Smooth muscle cell (in vitro differentiated cells): ENCODE data around the gene GALNT13. TPM values are rescaled to one million over a fixed set of nuclear protein-coding genes. Genes with fewer than 3 reads are reported as not detected.

ENCODE experiments used
- DNase-seq: peaks from one replicate; lab custom pipeline; 2025; ENCODE audit not compliant: unreplicated experiment; lab: John Stamatoyannopoulos, UW
- H2AFZ ChIP-seq: fragments of 200-600 bp; sonication (generic); 2 replicates; pipeline ENCODE4 v1.6.0; 2016; ENCODE audit warnings: antibody characterized with exemption, low read depth, mild to moderate bottlenecking
- H3F3A ChIP-seq: fragments of 200-600 bp; sonication (generic); 2 replicates; pipeline ENCODE4 v1.6.0; 2017; ENCODE audit warnings: antibody characterized with exemption, low read depth
- H3K27ac ChIP-seq: fragments of 200-600 bp; sonication (generic); 2 replicates; pipeline ENCODE4 v1.5.1; 2016; ENCODE audit warnings: low read depth, mild to moderate bottlenecking
- H3K27me3 ChIP-seq: fragments of 200-600 bp; sonication (generic); 2 replicates; pipeline ENCODE4 v1.6.1; 2016; ENCODE audit warnings: low read depth, mild to moderate bottlenecking
- H3K36me3 ChIP-seq: fragments of 200-600 bp; sonication (generic); 2 replicates; pipeline ENCODE4 v1.5.1; 2016; ENCODE audit warnings: low read depth
- H3K4me1 ChIP-seq: fragments of 200-600 bp; sonication (generic); 2 replicates; pipeline ENCODE4 v1.5.1; 2016; ENCODE audit warnings: low read depth
- H3K4me2 ChIP-seq: fragments of 200-600 bp; sonication (generic); 2 replicates; pipeline ENCODE4 v1.6.0; 2016; ENCODE audit warnings: mild to moderate bottlenecking
- H3K4me3 ChIP-seq: fragments of 200-600 bp; sonication (generic); 2 replicates; pipeline ENCODE4 v1.5.1; 2016; ENCODE audit warnings: mild to moderate bottlenecking
- H3K79me2 ChIP-seq: fragments of 200-600 bp; sonication (generic); 2 replicates; pipeline ENCODE4 v1.6.0; 2016; ENCODE audit warnings: low read depth, mild to moderate bottlenecking
- H3K9ac ChIP-seq: fragments of 200-600 bp; sonication (generic); 2 replicates; pipeline ENCODE4 v1.6.0; 2016; ENCODE audit warnings: low read depth
- H3K9me3 ChIP-seq: fragments of 200-600 bp; sonication (generic); replicated peaks from 2 replicates; pipeline ENCODE4 v1.5.1; 2016; ENCODE audit warnings: low read depth
- H4K20me1 ChIP-seq: fragments of 200-600 bp; sonication (generic); 2 replicates; pipeline ENCODE4 v1.6.0; 2016; ENCODE audit warnings: low read depth
- WGBS: methylation state at CpG from one replicate; pipeline ENCODE4 v1.1.7; 2016; ENCODE audit warnings: low lambda C conversion rate; 5-methylcytosine and 5-hydroxymethylcytosine counted together
- polyA plus RNA-seq: library from polyadenylated mRNA; unstranded; fragments of >200 nt; fragmentation: Nextera tagmentation; extraction: Ambion mirVana; gene quantifications from 2 replicates; pipeline ENCODE4 v1.2.1, GENCODE V29; 2016
- total RNA-seq: library from RNA; depleted of rRNA; stranded (reverse); fragments of >200 nt; gene quantifications from 2 replicates; pipeline ENCODE4 v1.2.3, GENCODE V29; 2014
- TF ChIP-seq, protein P1 (sequence below): fragments of 200-600 bp; sonication (generic); IDR thresholded peaks from 2 replicates; pipeline ENCODE4 v1.5.1; 2017; ENCODE audit warnings: borderline replicate concordance, mild to moderate bottlenecking, antibody characterized with exemption; ENCODE audit not compliant: insufficient read depth, poor library complexity, severe bottlenecking

GALNT13 gene
- total and polyA plus RNA-seq, 2 experiments from 2014 or later, result 0.67 to 3.6 TPM

DNA sequence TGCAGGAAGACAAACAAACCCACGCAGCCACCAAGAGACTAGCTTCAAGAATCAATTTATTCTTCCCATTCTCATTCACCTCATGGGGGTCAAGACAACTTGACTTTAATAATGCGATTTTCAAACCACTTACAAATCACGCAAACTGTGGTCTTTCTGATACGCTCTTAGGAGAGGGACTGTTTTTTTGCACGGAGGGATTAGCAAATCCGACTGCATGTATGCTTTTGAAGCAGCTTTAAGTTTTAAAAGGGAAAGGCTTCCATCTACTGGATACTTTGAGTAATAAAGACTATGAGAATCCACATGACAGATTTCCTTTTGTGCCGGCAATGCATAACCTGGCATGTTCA, 503.8 kb downstream of the GALNT13 start:
- Histone ChIP-seq H3K9ac (no peak overlapping the region), H3K9me3 (no peaks in the 10 kb centered on the region), H4K20me1 (no peaks in the 10 kb centered on the region), H3K27me3 (no peaks in the 10 kb centered on the region), H3K79me2 (no peaks in the 10 kb centered on the region), H3K4me2 (peak overlapping the region; percentile 82), H2AFZ (peak overlapping the region; percentile 61), H3K4me1 (no peaks in the 10 kb centered on the region), H3F3A (no peaks in the 10 kb centered on the region), H3K4me3 (peak overlapping the region; percentile 34), H3K27ac (no peak overlapping the region), H3K36me3 (no peaks in the 10 kb centered on the region)
- 24% methylated on average over 7 of the region's 7 CpGs for WGBS
- TF ChIP-seq, protein P1, sequence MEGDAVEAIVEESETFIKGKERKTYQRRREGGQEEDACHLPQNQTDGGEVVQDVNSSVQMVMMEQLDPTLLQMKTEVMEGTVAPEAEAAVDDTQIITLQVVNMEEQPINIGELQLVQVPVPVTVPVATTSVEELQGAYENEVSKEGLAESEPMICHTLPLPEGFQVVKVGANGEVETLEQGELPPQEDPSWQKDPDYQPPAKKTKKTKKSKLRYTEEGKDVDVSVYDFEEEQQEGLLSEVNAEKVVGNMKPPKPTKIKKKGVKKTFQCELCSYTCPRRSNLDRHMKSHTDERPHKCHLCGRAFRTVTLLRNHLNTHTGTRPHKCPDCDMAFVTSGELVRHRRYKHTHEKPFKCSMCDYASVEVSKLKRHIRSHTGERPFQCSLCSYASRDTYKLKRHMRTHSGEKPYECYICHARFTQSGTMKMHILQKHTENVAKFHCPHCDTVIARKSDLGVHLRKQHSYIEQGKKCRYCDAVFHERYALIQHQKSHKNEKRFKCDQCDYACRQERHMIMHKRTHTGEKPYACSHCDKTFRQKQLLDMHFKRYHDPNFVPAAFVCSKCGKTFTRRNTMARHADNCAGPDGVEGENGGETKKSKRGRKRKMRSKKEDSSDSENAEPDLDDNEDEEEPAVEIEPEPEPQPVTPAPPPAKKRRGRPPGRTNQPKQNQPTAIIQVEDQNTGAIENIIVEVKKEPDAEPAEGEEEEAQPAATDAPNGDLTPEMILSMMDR, result peak; percentile 58
- no peak for DNase-seq

DNA sequence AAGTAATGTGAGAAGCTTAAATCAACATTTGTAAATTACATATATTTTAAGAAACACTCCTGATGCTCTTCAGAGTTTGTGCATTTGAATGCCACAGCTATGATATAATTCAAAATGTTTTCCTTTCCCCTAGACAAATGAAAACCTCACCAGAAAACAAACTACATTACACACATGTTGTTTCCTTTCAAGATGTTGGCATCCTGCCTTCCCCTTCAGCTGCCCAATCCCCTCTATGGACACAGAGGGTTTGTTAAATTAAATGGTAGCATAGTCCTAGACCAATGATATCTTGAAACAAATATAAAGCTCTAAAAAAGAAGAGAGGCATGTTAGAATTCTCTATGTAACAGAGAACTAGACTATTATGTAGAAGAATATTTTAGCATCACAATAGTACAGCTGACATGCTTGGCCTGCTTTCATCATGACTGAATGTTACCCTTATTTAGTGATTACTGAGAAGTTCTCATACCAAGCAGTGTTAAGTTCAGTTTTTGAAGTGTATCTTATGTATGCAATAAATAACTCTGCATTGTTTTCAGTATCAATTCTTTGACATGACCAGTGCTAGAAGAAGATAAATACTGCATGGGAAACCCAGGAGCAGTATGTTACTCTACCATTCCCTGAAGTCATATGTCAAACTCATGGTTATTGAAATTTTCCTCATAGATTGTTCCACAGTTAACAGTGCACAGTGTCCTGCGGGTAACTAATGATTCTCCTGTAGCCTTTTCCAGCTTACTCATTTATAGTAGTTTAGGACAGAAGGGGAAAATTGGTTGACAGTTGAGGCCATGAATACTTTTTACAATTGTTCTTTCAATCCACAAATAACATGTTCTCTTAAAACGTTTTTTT, 510.4 kb downstream of the GALNT13 start:
- Histone ChIP-seq H3K79me2 (no peaks in the 10 kb centered on the region), H3K4me1 (no peaks in the 10 kb centered on the region), H3K27me3 (no peaks in the 10 kb centered on the region), H2AFZ (no peak overlapping the region), H3K27ac (no peak overlapping the region), H3K36me3 (no peaks in the 10 kb centered on the region), H3K4me2 (no peak overlapping the region), H3F3A (no peaks in the 10 kb centered on the region), H3K4me3 (no peak overlapping the region), H3K9me3 (no peaks in the 10 kb centered on the region), H3K9ac (no peak overlapping the region), H4K20me1 (no peaks in the 10 kb centered on the region)
- TF ChIP-seq, protein P1, result no peak
- WGBS, result 51% methylated on average over 2 of the region's 2 CpGs
- no peak for DNase-seq

DNA sequence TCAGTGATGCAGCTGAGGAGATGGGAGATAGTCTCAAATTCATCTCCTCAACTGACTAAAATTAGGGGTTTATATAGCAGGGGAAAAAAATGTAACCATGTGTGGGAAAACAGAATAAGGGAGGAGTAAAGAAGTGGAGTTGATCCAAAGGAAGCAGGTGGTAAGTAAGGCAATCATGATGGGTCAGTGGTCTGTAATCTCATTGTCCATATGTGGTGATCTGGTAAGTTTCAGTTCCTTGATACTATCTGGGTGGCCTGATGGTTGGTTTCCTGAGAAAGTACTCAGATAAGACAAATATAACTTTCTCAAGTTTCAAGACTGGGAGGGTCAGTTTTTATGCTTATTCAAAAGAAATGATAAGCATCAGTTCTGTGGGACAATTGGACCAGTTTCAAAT, 514.5 kb downstream of the GALNT13 start:
- Histone ChIP-seq H3K4me1 (no peaks in the 10 kb centered on the region), H3K79me2 (no peaks in the 10 kb centered on the region), H3K36me3 (no peaks in the 10 kb centered on the region), H3K27me3 (no peaks in the 10 kb centered on the region), H3K4me3 (no peak overlapping the region), H3K9me3 (no peaks in the 10 kb centered on the region), H3K4me2 (no peak overlapping the region), H3F3A (no peaks in the 10 kb centered on the region), H3K27ac (no peak overlapping the region), H4K20me1 (no peaks in the 10 kb centered on the region), H2AFZ (no peak overlapping the region), H3K9ac (no peak overlapping the region)
- DNase-seq, result no peak
- TF ChIP-seq, protein P1, result no peak

DNA sequence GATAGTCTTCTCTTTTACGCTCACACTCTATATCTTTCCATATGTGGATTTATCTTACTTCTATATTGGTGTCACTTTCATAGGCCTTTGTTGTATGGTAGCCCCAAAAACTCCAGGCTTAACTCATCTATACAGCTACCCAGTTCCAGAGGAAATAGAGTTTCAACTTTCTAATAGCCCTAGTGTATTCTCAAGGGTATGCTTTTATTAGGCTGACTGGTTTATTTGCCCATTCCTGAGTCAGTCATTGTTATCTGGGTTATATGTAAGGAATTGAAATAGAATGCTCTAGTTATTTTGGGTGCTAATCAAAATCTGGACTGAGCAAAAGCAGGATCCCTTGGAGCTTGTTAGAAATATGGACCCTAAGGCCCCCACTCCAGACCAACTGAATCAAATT, 519.3 kb downstream of the GALNT13 start:
- TF ChIP-seq, protein P1, result no peak
- H3F3A ChIP-seq, result no peaks in the 10 kb centered on the region
- no peaks in the 10 kb centered on the region for H4K20me1 ChIP-seq
- H3K27me3 ChIP-seq, result no peaks in the 10 kb centered on the region
- no peaks in the 10 kb centered on the region for H3K4me1 ChIP-seq
- no peak overlapping the region for H2AFZ ChIP-seq
- no peaks in the 10 kb centered on the region for H3K79me2 ChIP-seq
- H3K4me3 ChIP-seq, result no peak overlapping the region
- no peak overlapping the region for H3K9ac ChIP-seq
- DNase-seq, result no peak
- H3K9me3 ChIP-seq, result no peaks in the 10 kb centered on the region
- no peak overlapping the region for H3K4me2 ChIP-seq
- H3K27ac ChIP-seq, result no peak overlapping the region
- WGBS, result 93% methylated on average over 1 of the region's 1 CpG
- no peaks in the 10 kb centered on the region for H3K36me3 ChIP-seq
